Stimulated activated effector memory CD8-positive, alpha-beta T cell treated with anti-CD3 and anti-CD28 coated beads, Interleukin-12 subunit alpha, Interleukin-12 subunit beta, amount 100 ng/mL, for 72 hours (primary cell): Measurements from ENCODE around the gene IDH3G.

Experiments
- ATAC-seq: fragments of 150-1000 bp; cut with Tn5 transposase; 2 replicates; pipeline ENCODE4 v1.10.0; 2021
- DNase-seq, 2 donors: peaks; one replicate each; pipeline ENCODE4 v3.0.0; 2021 to 2022; ENCODE audit warnings: low spot score in 2 of 2
- H3K27ac Mint-ChIP-seq: one replicate; pipeline ENCODE4 v1.8.0; 2022; ENCODE audit warnings: mild to moderate bottlenecking, mixed read lengths
- H3K36me3 Mint-ChIP-seq: one replicate; pipeline ENCODE4 v1.8.0; 2022; ENCODE audit warnings: mild to moderate bottlenecking, mixed read lengths
- H3K4me1 Mint-ChIP-seq: one replicate; pipeline ENCODE4 v1.8.0; 2022; ENCODE audit warnings: mixed read lengths
- H3K4me3 Mint-ChIP-seq: one replicate; pipeline ENCODE4 v1.8.0; 2022; ENCODE audit warnings: mild to moderate bottlenecking, mixed read lengths
- H3K9me3 Mint-ChIP-seq: one replicate; pipeline ENCODE4 v1.8.0; 2022; ENCODE audit warnings: mixed read lengths

The IDH3G gene

DNA sequence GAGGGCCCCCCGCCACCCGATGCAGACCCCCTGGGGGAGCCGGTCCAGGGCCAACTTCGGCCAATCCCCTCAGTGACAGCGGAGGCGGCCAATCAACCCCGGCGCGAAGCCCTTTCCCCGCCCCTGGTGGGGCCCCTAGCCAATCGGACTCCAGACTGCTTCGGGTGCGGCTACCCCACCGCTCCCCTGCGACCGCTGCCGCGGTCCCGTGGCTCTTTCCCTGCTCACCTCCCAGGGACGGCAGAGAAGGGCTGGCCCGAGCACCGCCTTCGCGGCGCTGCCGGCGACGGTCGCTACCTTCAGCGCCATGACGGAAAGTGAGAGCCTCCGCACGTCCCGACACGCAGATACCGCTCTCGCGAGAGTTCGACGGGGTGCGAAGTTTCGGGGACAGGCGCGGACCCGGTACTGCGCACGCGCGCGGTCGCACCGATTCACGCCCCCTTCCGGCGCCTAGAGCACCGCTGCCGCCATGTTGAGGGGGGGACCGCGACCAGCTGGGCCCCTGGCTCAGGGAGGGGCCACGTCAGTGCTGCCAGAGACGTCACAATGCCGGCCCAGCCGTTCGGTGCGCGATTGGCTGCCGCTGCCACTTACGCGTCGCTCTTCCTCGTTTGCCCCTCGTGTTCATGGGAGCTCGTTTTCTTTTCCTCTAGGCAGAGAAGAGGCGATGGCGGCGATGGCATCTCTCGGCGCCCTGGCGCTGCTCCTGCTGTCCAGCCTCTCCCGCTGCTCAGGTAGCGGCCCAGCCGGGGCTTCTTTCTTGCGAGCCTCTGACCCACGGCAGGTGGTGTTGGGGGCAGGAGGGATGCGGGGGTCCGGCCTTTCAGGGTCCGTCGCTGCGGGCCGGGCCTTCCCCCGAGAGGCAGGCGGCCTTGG lies at the start of gene IDH3G, which contains the start of gene SSR4:
Gene IDH3G, minus strand, starts transcription at position 358 of the 879 bp plus-strand sequence. Its CDS starts 49 bp downstream, at position 309.
Gene SSR4, plus strand, starts transcription at position 651 of the 879 bp plus-strand sequence. Its CDS starts 20 bp downstream, at position 671.
- ATAC-seq = peak; percentile 96

DNA sequence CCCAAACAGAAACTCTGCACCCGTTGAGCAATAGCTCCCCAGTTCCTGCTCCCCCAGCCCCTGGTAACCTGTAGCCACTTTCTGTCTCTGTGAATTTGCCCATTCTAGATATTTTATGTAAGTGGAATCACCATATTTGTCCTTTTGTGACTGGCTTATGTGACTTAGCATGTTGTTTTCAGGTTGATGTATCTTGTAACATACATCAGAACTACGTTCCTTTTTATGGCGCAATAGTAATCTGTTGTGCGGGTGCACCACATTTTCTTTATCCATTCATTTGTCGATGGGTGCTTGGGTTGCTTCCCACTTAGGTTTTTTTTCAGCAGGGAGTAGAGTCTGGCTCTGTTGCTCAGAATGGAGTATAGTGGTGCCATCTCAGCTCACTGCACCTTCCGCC lies 42.7 kb upstream of the IDH3G start:
- Mint-ChIP-seq H3K9me3 (no peaks in the 10 kb centered on the region), H3K27ac (no peak overlapping the region), H3K4me1 (no peaks in the 10 kb centered on the region), H3K36me3 (no peaks in the 10 kb centered on the region), H3K4me3 (no peak overlapping the region)
- DNase-seq (no peak), ATAC-seq (no peak)

More for the DNA sequence above, at the start of gene IDH3G, which contains the start of gene SSR4:
- peak; percentile 89 to 95 for DNase-seq
- peaks cover 44% of the 10 kb centered on the region for H3K36me3 Mint-ChIP-seq
- H3K27ac Mint-ChIP-seq = peak within 1 kb of the TSS; percentile 94
- H3K4me1 Mint-ChIP-seq = peaks cover 18% of the 10 kb centered on the region
- no peaks in the 10 kb centered on the region for H3K9me3 Mint-ChIP-seq
- H3K4me3 Mint-ChIP-seq = peak within 1 kb of the TSS; percentile 87

DNA sequence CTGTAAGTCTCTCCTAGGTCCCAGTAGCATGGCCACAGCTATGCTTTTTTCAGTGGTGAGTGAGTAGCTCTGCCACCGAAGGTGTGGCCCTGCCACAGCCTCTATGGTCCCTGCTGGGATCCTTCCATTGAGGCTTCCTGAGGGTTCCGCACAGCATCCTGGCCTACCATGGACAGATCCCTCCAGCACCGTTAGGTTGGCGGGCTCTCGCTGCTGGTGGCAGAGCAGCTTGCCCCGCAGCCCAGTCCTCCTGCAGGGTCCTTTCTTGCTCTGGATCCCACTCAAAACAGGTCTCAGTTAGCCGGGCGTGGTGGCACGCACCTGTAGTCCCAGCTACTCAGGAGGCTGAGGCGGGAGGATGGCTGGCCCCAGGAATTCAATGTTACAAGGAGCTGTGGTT lies 38.6 kb upstream of the IDH3G start:
- no peak overlapping the region for H3K4me3 Mint-ChIP-seq

DNA sequence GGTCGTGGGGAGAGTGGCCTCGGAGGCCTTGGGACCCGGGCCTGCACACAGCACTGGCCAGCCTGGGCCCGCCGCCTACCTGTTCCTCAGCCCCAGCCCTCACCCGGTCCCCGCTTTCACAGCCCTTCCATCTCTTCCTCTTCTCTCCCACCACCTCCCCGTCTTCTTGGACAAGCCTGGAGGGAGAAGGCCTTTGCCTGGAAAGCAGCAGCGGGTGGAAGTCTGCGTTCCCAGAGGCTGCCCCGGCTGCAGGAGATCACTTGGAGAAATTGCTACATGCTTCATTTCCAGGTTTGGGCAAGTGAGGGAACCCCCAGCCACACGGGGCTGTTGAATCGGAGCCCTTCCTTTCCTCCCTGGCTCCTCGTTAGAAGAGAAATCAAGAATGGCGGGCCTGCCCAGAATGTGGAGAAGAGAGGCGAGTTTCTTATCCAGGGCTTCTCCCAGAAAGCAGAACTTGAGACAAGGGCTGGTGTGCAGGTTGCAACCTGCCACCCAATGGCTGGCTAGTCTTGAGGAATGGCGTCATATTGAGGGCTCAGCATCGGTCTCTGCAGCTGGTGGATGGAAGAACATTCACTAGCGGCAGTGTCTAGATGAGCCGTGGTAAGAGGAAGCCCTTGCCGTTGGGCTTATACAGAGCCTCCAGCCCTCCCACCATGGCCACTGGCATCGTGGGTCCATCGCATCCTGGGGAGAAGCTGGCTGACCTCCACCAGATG lies 37.4 kb upstream of the IDH3G start:
- Mint-ChIP-seq H3K36me3 (peaks cover 5% of the 10 kb centered on the region), H3K9me3 (no peaks in the 10 kb centered on the region), H3K4me3 (no peak overlapping the region), H3K4me1 (peaks cover 13% of the 10 kb centered on the region), H3K27ac (no peak overlapping the region)
- DNase-seq = no peak
- no peak for ATAC-seq

More for the DNA sequence above, 38.6 kb upstream of the IDH3G start:
- Mint-ChIP-seq H3K9me3 (no peaks in the 10 kb centered on the region), H3K4me1 (peaks cover 3% of the 10 kb centered on the region), H3K27ac (no peak overlapping the region), H3K36me3 (no peaks in the 10 kb centered on the region)
- DNase-seq = no peak
- ATAC-seq = no peak

DNA sequence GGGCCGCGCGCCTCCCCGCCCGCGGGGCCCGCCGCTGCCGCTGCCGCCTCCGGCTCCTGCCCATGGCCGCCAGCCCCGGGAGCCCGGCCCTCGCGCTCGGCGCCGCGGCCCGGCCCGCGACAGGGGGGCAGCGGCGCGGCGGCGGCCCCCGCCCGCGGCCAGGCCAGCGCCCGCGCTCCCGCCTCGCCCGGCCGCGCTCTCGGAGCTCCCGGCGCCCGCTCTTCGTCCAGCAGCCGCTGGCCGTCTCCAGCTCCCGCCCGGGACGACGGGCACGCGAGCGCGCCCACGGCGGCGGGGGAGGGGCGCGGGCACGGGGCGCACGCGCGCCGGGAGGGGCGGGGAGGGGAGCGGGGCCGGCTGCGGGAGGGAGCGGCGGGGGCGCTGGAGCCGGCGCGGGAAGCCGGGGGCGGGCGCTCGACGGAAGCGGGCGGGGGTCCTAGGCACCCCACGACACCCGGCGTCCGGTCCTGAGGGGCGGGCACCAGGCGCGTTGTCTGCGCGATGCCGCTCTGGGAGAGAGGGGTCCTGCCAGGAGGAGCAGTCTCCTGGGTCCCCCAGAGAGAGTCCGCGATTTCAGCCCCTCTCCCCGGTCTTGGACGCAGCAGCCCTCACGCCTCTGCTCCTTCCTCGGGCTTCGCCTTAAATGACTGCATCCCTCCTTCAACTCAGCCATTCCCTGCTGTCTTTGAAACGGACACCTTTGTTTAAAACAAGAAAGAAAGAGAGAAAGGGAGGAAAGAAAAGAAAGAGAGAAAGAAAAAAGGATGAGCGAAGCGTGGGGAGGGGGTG lies 36.7 kb upstream of the IDH3G start:
- Mint-ChIP-seq H3K4me3 (no peak overlapping the region), H3K4me1 (peaks cover 13% of the 10 kb centered on the region), H3K36me3 (peaks cover 5% of the 10 kb centered on the region), H3K27ac (no peak overlapping the region), H3K9me3 (no peaks in the 10 kb centered on the region)
- DNase-seq (no peak), ATAC-seq (peak; percentile 46)

DNA sequence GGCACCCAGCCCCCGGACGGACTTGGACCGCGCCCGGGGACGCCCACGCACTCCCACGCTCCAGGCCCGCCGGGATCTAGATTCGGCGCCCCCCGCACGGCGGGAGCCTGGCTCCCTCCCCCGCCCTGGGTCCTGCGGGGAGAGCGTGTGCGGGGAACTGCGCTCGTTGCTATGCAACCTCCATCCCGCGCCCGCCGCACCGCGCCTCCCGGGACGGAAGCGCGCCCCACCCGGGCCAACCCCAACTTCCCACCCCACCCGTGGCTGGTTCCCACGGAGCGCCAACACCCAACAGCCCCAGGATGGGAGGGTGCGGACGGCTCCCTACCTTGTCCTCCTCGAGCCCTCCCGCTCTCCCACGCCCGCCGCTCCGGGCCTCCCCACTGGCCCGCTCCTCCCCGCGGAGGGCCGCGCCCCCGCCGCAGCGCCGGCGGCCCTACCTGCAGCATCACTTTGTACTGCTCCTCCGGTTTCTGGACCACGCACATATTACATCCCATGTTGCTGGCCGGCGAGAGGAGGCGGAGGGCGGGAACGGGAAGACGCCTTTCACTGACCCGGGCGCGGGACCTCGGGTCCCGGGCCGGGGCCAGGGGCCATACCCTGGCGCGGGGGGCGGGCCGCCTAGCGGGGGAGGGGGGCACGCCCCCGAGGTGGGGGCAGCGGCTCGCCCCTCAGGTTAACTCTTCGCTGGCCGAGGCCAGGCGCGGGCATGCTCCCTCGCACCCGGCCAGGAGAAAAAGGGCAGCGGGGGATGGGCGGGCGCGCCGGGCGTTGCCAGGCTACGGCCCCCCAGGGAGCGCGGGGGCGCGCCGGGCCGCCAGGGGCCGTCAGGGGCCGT lies 35.8 kb upstream of the IDH3G start, which contains the start of gene PDZD4:
Gene PDZD4, minus strand, starts transcription at position 746 of the 841 bp plus-strand sequence. Its CDS starts 246 bp downstream, at position 500.
- Mint-ChIP-seq H3K4me1 (peaks cover 13% of the 10 kb centered on the region), H3K27ac (no peak within 1 kb of the TSS), H3K36me3 (peaks cover 5% of the 10 kb centered on the region), H3K9me3 (no peaks in the 10 kb centered on the region), H3K4me3 (peak within 1 kb of the TSS; percentile 61)
- ATAC-seq (peak; percentile 73), DNase-seq (no peak)

DNA sequence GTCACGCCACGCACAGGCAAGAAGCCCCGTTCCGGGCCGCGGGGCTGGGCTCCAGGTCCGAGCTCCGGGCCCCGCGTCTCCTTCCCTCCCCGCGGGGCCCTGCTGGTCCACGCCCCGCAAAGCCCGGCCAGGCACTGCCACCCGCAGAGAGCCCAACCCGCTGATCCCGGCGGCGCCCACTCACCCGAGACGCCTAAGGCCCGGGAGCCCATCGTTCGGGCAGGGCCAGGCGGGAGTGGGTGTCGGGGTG lies 35.3 kb upstream of the IDH3G start:
- Mint-ChIP-seq H3K4me1 (peaks cover 13% of the 10 kb centered on the region), H3K4me3 (peak overlapping the region; percentile 61), H3K9me3 (no peaks in the 10 kb centered on the region), H3K27ac (no peak overlapping the region), H3K36me3 (peaks cover 5% of the 10 kb centered on the region)
- DNase-seq (no peak), ATAC-seq (peak; percentile 35)

DNA sequence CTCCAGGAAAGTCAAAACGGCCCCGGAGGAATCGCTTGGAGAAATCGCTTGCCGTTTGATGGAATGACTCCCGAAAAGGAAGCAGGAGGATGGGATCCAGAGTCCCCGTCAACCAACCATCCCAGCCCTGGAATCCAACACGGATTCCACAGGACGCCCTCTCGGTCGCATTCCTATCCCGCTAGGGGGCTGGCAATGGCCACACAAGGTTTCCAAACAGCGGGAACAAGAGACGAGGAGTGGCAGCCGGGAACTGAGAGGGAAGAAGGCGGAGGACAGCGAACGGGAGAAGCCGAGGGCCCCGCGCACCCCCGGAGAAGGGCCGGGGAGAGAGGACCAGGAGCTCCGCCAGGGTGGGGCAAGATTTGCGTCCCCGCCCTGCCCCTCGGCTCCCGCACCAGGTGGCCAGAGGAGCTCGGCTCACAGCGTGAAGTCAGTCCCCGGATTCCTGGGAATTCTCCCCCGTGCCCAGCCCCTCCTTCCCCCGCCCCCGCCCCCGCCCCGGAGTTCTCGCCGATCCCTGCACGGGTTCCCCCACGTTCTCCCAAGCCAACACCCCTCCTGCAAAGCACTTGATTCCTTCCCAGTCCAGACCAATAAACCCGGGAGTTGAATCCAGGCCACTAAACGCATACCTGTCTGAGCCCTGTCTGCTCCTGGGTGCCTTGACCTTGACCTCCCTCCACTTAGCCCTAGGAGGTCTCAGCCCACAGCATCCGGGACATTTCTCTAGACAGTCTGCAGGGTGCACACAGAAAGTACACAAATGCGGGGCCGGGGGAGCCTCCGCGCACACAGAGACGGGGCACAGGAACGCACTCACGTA lies 34.8 kb upstream of the IDH3G start:
- H3K9me3 Mint-ChIP-seq = no peaks in the 10 kb centered on the region
- DNase-seq (no peak), ATAC-seq (peak; percentile 53)
- H3K36me3 Mint-ChIP-seq = peaks cover 5% of the 10 kb centered on the region
- H3K4me1 Mint-ChIP-seq = peaks cover 13% of the 10 kb centered on the region
- H3K27ac Mint-ChIP-seq = no peak overlapping the region
- H3K4me3 Mint-ChIP-seq = peak overlapping the region; percentile 61

DNA sequence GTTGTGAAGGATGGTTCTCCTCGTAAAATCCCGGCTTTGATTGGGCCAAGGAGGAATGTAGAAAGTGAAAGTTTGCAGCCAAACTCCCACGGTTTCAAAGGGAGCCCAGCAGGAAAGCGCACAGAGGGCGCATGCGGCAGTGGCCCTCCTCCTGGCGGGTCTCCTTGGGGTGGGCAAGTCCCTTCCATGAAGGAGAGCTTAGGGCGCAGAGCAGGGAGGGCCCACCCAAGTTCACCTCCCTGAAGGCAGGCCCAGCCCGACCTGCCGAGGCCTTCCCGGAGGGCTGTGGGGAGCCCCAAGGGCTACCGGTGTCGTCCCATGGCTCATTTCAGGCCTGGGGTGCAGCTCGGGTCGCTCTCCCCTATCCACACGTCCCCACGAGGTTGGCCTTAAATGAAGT lies 34.1 kb upstream of the IDH3G start:
- DNase-seq (no peak), ATAC-seq (no peak)
- Mint-ChIP-seq H3K4me3 (peak overlapping the region; percentile 61), H3K9me3 (no peaks in the 10 kb centered on the region), H3K4me1 (peaks cover 17% of the 10 kb centered on the region), H3K36me3 (peaks cover 5% of the 10 kb centered on the region), H3K27ac (no peak overlapping the region)

DNA sequence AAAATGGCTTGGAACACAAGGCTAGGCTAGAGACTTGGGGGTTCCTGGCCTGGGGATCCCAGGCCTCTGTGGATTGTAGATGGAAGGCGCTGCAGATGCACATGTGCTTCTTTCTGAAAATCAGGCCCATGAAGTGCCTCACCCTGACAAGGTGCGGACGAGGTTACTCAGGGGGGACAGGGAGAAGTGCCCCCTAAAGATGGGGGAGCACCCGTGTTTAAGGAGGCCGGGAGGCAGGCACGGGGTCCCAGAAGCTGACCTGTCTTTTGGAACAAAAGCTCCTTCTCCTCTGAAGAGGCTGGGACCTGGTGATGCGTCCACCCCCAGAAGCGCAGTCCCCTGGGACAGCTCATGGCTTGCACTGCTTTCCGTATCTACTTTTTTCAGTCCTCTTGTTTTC lies 33.7 kb upstream of the IDH3G start:
- Mint-ChIP-seq H3K27ac (no peak overlapping the region), H3K4me3 (no peak overlapping the region)
- no peak for DNase-seq

DNA sequence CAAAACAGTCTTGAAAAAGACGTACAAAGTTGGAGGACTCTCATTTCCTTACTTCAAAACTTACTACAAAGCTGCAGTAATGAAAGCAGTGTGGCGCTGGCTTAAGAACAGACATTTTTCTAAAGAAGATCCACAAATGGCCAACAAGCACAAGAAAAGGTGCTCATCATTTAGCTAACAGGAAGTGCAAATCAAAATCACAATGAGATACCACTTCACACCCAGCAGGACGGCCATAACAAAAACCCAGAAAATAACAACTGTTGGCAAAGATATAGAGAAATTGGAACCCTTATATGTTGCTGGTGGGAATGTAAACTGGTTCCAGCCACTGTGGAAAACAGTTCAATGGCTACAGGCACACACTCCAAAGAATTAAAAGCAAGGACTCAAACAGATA lies 32.8 kb upstream of the IDH3G start:
- peaks cover 25% of the 10 kb centered on the region for H3K4me1 Mint-ChIP-seq
- peaks cover 5% of the 10 kb centered on the region for H3K36me3 Mint-ChIP-seq
- no peak overlapping the region for H3K27ac Mint-ChIP-seq
- DNase-seq (no peak), ATAC-seq (no peak)
- no peak overlapping the region for H3K4me3 Mint-ChIP-seq
- no peaks in the 10 kb centered on the region for H3K9me3 Mint-ChIP-seq

More for the DNA sequence above, 33.7 kb upstream of the IDH3G start:
- Mint-ChIP-seq H3K36me3 (peaks cover 5% of the 10 kb centered on the region), H3K4me1 (peaks cover 17% of the 10 kb centered on the region), H3K9me3 (no peaks in the 10 kb centered on the region)
- no peak for ATAC-seq

DNA sequence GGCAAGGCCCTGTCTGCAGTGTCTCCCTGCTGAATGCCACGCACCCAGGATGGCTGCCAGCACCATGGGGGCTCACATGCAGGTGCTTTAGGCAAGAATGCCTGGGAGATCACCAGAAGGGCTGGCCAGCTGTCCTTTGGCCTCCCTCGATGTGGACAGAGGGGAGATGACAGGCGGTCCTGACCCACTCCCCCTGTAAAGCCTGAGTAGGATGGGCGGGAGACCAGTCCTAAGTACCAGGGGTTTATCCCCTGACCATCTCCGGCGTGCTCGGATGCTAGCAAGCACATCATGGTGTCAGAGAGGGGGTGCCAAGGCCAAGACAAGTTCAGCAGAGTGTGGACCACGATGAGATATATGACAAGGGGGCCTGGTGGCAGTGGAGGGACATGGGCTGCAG lies 30.9 kb upstream of the IDH3G start:
- H3K36me3 Mint-ChIP-seq = peaks cover 5% of the 10 kb centered on the region
- H3K4me1 Mint-ChIP-seq = peaks cover 37% of the 10 kb centered on the region
- no peak for DNase-seq
- no peak overlapping the region for H3K27ac Mint-ChIP-seq
- no peaks in the 10 kb centered on the region for H3K9me3 Mint-ChIP-seq
- no peak for ATAC-seq
- H3K4me3 Mint-ChIP-seq = no peak overlapping the region

DNA sequence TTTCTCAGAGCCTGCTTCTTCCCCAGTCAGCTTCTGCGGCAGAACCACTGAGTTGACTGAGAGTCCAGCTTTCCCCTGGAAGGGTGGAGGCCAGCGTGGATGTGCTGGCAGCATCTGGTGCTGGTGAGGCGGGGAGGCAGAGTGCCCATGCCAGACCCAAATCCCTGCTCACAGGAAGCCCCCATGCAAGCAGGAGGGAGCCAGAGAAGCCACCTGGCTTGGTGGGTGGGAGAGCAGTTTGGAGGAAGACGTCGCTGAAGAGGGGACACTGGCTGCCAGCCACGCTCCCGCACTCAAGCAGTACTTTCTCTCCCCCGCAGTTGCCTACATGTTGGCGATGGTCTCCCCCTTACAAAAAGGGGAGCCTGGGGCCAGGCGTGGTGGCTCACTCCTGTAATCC lies 30.2 kb upstream of the IDH3G start:
- H3K4me3 Mint-ChIP-seq = no peak overlapping the region
- peaks cover 5% of the 10 kb centered on the region for H3K36me3 Mint-ChIP-seq
- no peak for DNase-seq
- no peaks in the 10 kb centered on the region for H3K9me3 Mint-ChIP-seq
- H3K27ac Mint-ChIP-seq = no peak overlapping the region
- no peak for ATAC-seq
- H3K4me1 Mint-ChIP-seq = peaks cover 42% of the 10 kb centered on the region

DNA sequence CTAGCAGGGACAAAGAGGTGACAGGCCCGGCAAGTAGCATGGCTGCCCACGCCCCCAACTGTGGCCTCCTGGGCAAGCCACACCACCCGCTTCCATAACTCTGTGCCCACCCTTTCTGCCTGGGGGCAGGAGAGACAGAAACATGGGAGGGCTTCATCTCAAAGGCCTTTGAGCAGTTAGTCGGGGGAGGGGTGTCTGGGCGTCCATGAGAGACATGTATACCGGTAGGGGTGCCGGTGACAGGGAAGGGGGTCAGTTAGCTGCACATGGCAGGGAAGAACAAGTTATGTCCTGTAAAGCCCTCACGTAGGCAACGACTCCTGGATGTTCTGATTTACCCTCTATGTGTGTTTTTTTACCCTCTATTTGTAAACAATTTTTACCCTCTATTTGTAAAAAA lies 26.9 kb upstream of the IDH3G start:
- ATAC-seq (no peak), DNase-seq (no peak)
- no peak overlapping the region for H3K27ac Mint-ChIP-seq
- H3K9me3 Mint-ChIP-seq = no peaks in the 10 kb centered on the region
- no peak overlapping the region for H3K4me3 Mint-ChIP-seq
- H3K4me1 Mint-ChIP-seq = peaks cover 45% of the 10 kb centered on the region
- H3K36me3 Mint-ChIP-seq = no peaks in the 10 kb centered on the region
